AG04450 (cell line): Measurements from ENCODE around the gene PPP1R15A. TPM values are rescaled to one million over a fixed set of nuclear protein-coding genes. Genes with fewer than 3 reads are reported as not detected.
"Not testable (repeated sequence)": the region's sequence is repeated elsewhere in the genome, so short reads cannot be mapped to it uniquely, and the experiment has no call there.

Experiments
- CTCF ChIA-PET: fragments of 300-600, 350-600 bp; formaldehyde crosslinking; extraction: SDS; loops from one replicate; lab custom pipeline; 2022; ENCODE audit warnings: antibody characterized with exemption, inconsistent platforms; lab: Charles Lee
- POLR2A ChIA-PET: fragments of 350-600 bp; formaldehyde crosslinking; extraction: SDS; loops from one replicate; lab custom pipeline; 2021; ENCODE audit warnings: antibody characterized with exemption, inconsistent platforms; lab: Yijun Ruan, JAX
- DNase-seq: peaks from one replicate; pipeline ENCODE4 v3.0.0-alpha.2; 2011; ENCODE audit warnings: low read depth, low spot score
- H3K27ac ChIP-seq: one replicate; pipeline ENCODE4 v1.5.1; 2012; ENCODE audit warnings: low read depth, low read length, control low read depth
- H3K27me3 ChIP-seq: one replicate; pipeline ENCODE4 v1.6.0; 2012; ENCODE audit warnings: low read length; ENCODE audit not compliant: control insufficient read depth, insufficient read depth
- H3K4me3 ChIP-seq: 2 replicates; pipeline ENCODE4 v1.5.1; 2011; ENCODE audit warnings: mild to moderate bottlenecking, low read depth, low read length, control low read depth
- H3K9me3 ChIP-seq: 2 replicates; pipeline ENCODE4 v1.5.1; 2012; ENCODE audit warnings: low read length; ENCODE audit not compliant: control insufficient read depth, insufficient read depth
- CTCF ChIP-seq: IDR thresholded peaks from 2 replicates; pipeline ENCODE4 v1.5.1; 2011; ENCODE audit warnings: low read depth, low read length, control low read depth, inconsistent platforms
- polyA plus RNA-seq: library from polyadenylated mRNA; depleted of rRNA; stranded (reverse); fragments of >200 nt; gene quantifications from 2 replicates; pipeline ENCODE4 v1.2.3, GENCODE V29; 2011

PPP1R15A gene
- polyA plus RNA-seq, 1 experiment, result 36.5 TPM

GRCh38 chr19:48868114-48868886, 3.9 kb upstream of the PPP1R15A start, which contains the start of gene PLEKHA4:
PLEKHA4 (minus strand) TSS chr19:48868617; CDS start chr19:48867620, 997 bp downstream.
- no peaks in the 10 kb centered on the region for H3K27me3 ChIP-seq
- TF ChIP-seq CTCF, result no peak
- ChIA-PET POLR2A (interaction anchor here (0.7 to 1.2 kb wide), 2 partner anchors 96 to 188 kb away, joined by 4 to 6 read pairs; no protein-coding TSS in a partner anchor), CTCF (interaction anchor here (0.7 to 1.4 kb wide), 3 partner anchors 26 to 102 kb away, joined by 3 to 4 read pairs (median 4); no protein-coding TSS in a partner anchor)
- H3K27ac ChIP-seq, result peak within 1 kb of the TSS; percentile 73
- peak within 1 kb of the TSS; percentile 75 for H3K4me3 ChIP-seq
- no peak for DNase-seq
- peaks cover 4% of the 10 kb centered on the region; the same call in 1 of the 2 replicates for H3K9me3 ChIP-seq

- no peak overlapping the region for H3K27ac ChIP-seq
- POLR2A ChIA-PET, result no interaction called here
- no peak for TF ChIP-seq CTCF
- DNase-seq, result no peak
- CTCF ChIA-PET, result no interaction called here
- no peaks in the 10 kb centered on the region for H3K27me3 ChIP-seq
- peaks cover 4% of the 10 kb centered on the region; the same call in 1 of the 2 replicates for H3K9me3 ChIP-seq
- no peak overlapping the region for H3K4me3 ChIP-seq
Observed at GRCh38 chr19:48870048-48870447, 2.2 kb upstream of the PPP1R15A start.

- H3K27ac ChIP-seq, H3K27me3 ChIP-seq, H3K9me3 ChIP-seq, DNase-seq, H3K4me3 ChIP-seq: not testable (repeated sequence)
- POLR2A ChIA-PET, result interaction anchor here (0.6 to 4.9 kb wide), 31 partner anchors 9 to 287 kb away, joined by 3 to 83 read pairs (median 4); partner anchors contain the start of genes BCAT2, FTL, GYS1 and NUCB1
- CTCF ChIA-PET, result interaction anchor here (1.0 kb wide), 1 partner anchor 84 kb away, joined by 4 read pairs; no protein-coding TSS in a partner anchor
Observed at GRCh38 chr19:48871471-48872181, 595 bp upstream of the PPP1R15A start.

- TF ChIP-seq CTCF, result no peak
- peaks cover 4% of the 10 kb centered on the region; the same call in 1 of the 2 replicates for H3K9me3 ChIP-seq
- ChIA-PET CTCF (interaction anchor here (1.1 to 2.6 kb wide), 3 partner anchors 85 to 121 kb away, joined by 3 to 9 read pairs (median 8); partner anchors contain the start of genes GYS1 and RUVBL2), POLR2A (interaction anchor here (0.5 to 4.9 kb wide), 13 partner anchors 15 to 806 kb away, joined by 3 to 83 read pairs (median 5); partner anchors contain the start of genes FTL, GYS1, NUCB1 and RUVBL2)
- peak overlapping the region; percentile 99 for H3K4me3 ChIP-seq
- DNase-seq, result peak; percentile 89
- H3K27ac ChIP-seq, result peak overlapping the region; percentile 100
- H3K27me3 ChIP-seq, result no peaks in the 10 kb centered on the region
Observed at GRCh38 chr19:48872884-48873475, 759 bp downstream of the PPP1R15A start.
